MCF 10A (cell line): Measurements from ENCODE around the gene TYR. TPM values are rescaled to one million over a fixed set of nuclear protein-coding genes. Genes with fewer than 3 reads are reported as not detected.
"Not testable (repeated sequence)": the region's sequence is repeated elsewhere in the genome, so short reads cannot be mapped to it uniquely, and the experiment has no call there.

Experiments
- BruUV-seq: library from RNA; stranded (reverse); fragments of 400-500 nt; replicated peaks from 2 replicates; lab custom pipeline; 2021; lab: Mats Ljungman, UMichigan
- CTCF ChIA-PET: fragments of 300-600 bp; sonication (Branson Sonifier 250); formaldehyde crosslinking; extraction: SDS; loops from one replicate; lab custom pipeline; 2021; ENCODE audit warnings: antibody characterized with exemption, inconsistent platforms; lab: Yijun Ruan, JAX
- POLR2A ChIA-PET: fragments of 300-600, 350-650 bp; sonication (Branson Sonifier 250); formaldehyde crosslinking; extraction: SDS; loops from one replicate; lab custom pipeline; 2020; ENCODE audit warnings: antibody characterized with exemption, inconsistent platforms; lab: Yijun Ruan, JAX
- DNase-seq: peaks from one replicate; pipeline ENCODE4 v3.0.0-alpha.2; 2018; ENCODE audit not compliant: unreplicated experiment
- H3K27ac Mint-ChIP-seq: one replicate; pipeline ENCODE4 v1.8.0; 2022; ENCODE audit warnings: mild to moderate bottlenecking, low read depth, mixed read lengths; ENCODE audit not compliant: unreplicated experiment
- H3K27me3 Mint-ChIP-seq: one replicate; pipeline ENCODE4 v1.8.0; 2022; ENCODE audit warnings: mixed read lengths; ENCODE audit not compliant: insufficient read depth, unreplicated experiment
- H3K36me3 Mint-ChIP-seq: one replicate; pipeline ENCODE4 v1.8.0; 2022; ENCODE audit warnings: mild to moderate bottlenecking, moderate library complexity, mixed read lengths; ENCODE audit not compliant: insufficient read depth, unreplicated experiment
- H3K4me1 Mint-ChIP-seq: one replicate; pipeline ENCODE4 v1.8.0; 2022; ENCODE audit warnings: mixed read lengths; ENCODE audit not compliant: insufficient read depth, unreplicated experiment
- H3K4me3 Mint-ChIP-seq: one replicate; pipeline ENCODE4 v1.8.0; 2022; ENCODE audit warnings: mild to moderate bottlenecking, moderate library complexity, mixed read lengths; ENCODE audit not compliant: unreplicated experiment
- H3K9me3 Mint-ChIP-seq: one replicate; pipeline ENCODE4 v1.8.0; 2022; ENCODE audit warnings: mixed read lengths; ENCODE audit not compliant: unreplicated experiment
- CTCF ChIP-seq: fragments of 200-600 bp; IDR thresholded peaks from one replicate; pipeline ENCODE4 v1.8.0; 2022; ENCODE audit warnings: antibody characterized with exemption, mild to moderate bottlenecking; ENCODE audit not compliant: unreplicated experiment
- intact Hi-C: fragments of 100-400 bp; cut with micrococcal nuclease; formaldehyde crosslinking; loops from 2 replicates; pipeline ENCODE4 v1.14.1; 2022
- total RNA-seq: library from RNA; stranded (reverse); gene quantifications from 2 replicates; pipeline ENCODE4 v1.2.3, GENCODE V29; 2022

The TYR gene
- total RNA-seq, 1 experiment from 2014 or later = not detected

GRCh38 chr11:89275966-89276365 is 98.3 kb downstream of the TYR start:
- no peaks in the 10 kb centered on the region for H3K36me3 Mint-ChIP-seq
- no TSS peak for BruUV-seq
- intact Hi-C loops = no loop called here

GRCh38 chr11:89279176-89279575 is 101.5 kb downstream of the TYR start:
- TF ChIP-seq CTCF = no peak
- no peak overlapping the region for H3K4me3 Mint-ChIP-seq
- H3K4me1 Mint-ChIP-seq = no peaks in the 10 kb centered on the region
- H3K9me3 Mint-ChIP-seq = no peaks in the 10 kb centered on the region
- intact Hi-C loops = no loop called here
- ChIA-PET POLR2A (no interaction called here), CTCF (no interaction called here)
- H3K36me3 Mint-ChIP-seq = no peaks in the 10 kb centered on the region
- BruUV-seq = no TSS peak
- DNase-seq = no peak
- peaks cover 100% of the 10 kb centered on the region for H3K27me3 Mint-ChIP-seq
- H3K27ac Mint-ChIP-seq = no peak overlapping the region

More at GRCh38 chr11:89275966-89276365, 98.3 kb downstream of the TYR start:
- Mint-ChIP-seq H3K9me3 (no peaks in the 10 kb centered on the region), H3K27ac (no peak overlapping the region), H3K4me1 (no peaks in the 10 kb centered on the region), H3K27me3 (peaks cover 99% of the 10 kb centered on the region), H3K4me3 (no peak overlapping the region)
- DNase-seq = no peak
- no peak for TF ChIP-seq CTCF
- ChIA-PET POLR2A (no interaction called here), CTCF (no interaction called here)

DNA sequence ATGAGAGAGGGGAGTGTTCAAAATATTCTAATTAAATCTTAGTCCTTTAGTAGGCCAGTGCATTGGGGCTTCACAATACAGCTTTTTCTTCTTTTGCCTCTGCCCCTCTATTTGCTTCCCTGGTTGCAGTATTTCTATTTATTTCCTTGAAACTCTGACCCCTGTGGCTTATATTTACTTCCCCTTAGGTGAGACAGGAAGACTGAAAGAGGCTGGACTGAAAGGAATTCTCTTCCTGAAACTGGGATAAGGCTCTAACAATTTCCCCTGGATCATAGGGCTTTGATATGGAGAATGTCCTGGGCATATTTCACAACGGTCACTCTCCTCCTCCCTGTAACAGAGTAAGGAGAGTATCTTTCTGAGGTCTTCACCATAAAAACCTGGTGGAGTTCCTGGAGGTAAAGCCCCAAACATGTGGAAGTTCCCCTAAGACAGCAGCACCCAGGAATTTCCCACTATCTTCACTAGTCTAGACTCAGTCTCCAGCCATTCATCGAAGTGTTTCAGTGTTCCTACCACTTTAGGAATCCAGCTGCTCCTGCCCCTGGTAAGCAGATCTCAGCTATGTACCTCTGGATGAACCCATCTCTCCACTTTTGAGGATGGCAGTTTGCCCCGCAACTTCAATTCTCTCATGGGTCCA is 103.5 kb downstream of the TYR start:
- peaks cover 93% of the 10 kb centered on the region for H3K27me3 Mint-ChIP-seq
- H3K27ac Mint-ChIP-seq, H3K4me1 Mint-ChIP-seq, H3K9me3 Mint-ChIP-seq, H3K36me3 Mint-ChIP-seq, CTCF ChIA-PET, POLR2A ChIA-PET, DNase-seq, BruUV-seq, H3K4me3 Mint-ChIP-seq, intact Hi-C loops: not testable (repeated sequence)

DNA sequence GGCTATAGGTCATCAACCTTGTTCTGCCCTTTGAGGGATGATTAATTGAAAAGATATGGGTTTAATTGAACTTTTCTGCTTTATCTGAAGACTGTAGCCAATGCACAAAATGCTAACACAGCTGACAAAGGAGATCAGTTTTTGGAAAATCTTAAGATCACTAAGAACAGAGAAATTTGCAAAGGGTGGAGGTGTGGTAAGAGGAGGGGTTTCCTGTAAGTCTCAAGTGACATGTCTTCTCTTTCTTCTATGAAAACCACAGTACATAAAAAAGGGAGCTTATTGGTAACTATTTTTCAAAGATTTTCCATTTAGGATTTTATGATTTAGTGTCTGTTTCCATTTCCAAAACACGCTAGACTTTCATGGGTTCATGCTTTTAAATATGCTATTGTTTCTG is 108.9 kb downstream of the TYR start:
- intact Hi-C loops, DNase-seq, H3K4me3 Mint-ChIP-seq, BruUV-seq, H3K27ac Mint-ChIP-seq, H3K36me3 Mint-ChIP-seq, POLR2A ChIA-PET, CTCF ChIA-PET, H3K4me1 Mint-ChIP-seq, H3K9me3 Mint-ChIP-seq: not testable (repeated sequence)
- H3K27me3 Mint-ChIP-seq = peaks cover 93% of the 10 kb centered on the region

GRCh38 chr11:89288004-89288403 is 110.3 kb downstream of the TYR start:
- POLR2A ChIA-PET, H3K4me3 Mint-ChIP-seq, BruUV-seq, H3K27ac Mint-ChIP-seq, H3K9me3 Mint-ChIP-seq, DNase-seq, intact Hi-C loops, H3K4me1 Mint-ChIP-seq, H3K36me3 Mint-ChIP-seq: not testable (repeated sequence)
- CTCF ChIA-PET = interaction anchor here (0.6 kb wide), 1 partner anchor 197 kb away, joined by 3 read pairs; no protein-coding TSS in a partner anchor
- peaks cover 93% of the 10 kb centered on the region for H3K27me3 Mint-ChIP-seq
